K562 (cell line): ENCODE data around the gene GNAL. TPM values are rescaled to one million over a fixed set of nuclear protein-coding genes. Genes with fewer than 3 reads are reported as not detected.

Source experiments
- ATAC-seq: fragments of 200-7000 bp; cut with Tn5 transposase; 3 replicates; pipeline ENCODE4 v1.9.1; 2020; ENCODE audit warnings: moderate library complexity
- BruUV-seq: library from RNA; stranded (reverse); fragments of 400-500 nt; replicated peaks from 2 replicates; lab custom pipeline; 2021; lab: Mats Ljungman, UMichigan
- CTCF ChIA-PET: fragments of 300-600 bp; formaldehyde crosslinking; extraction: SDS; loops from one replicate; lab custom pipeline; 2021; ENCODE audit warnings: low intra/inter-chr PET ratio; lab: Yijun Ruan, JAX
- POLR2A ChIA-PET: fragments of 300-600, 350-650 bp; sonication (Branson Sonifier 250); formaldehyde crosslinking; extraction: SDS; loops from one replicate; lab custom pipeline; 2021; ENCODE audit warnings: antibody characterized with exemption, inconsistent platforms; lab: Yijun Ruan, JAX
- DNase-seq, 4 experiments: peaks; one replicate each; pipeline versions ENCODE4 v3.0.0 to v3.0.0-alpha.2; 2011 to 2018; ENCODE audit warnings: low spot score in 3 of 4, mixed read lengths in 3 of 4; ENCODE audit errors: extremely low read depth in 1 of 4
- FAIRE-seq: peaks from 2 replicates; lab custom pipeline; 2011; peaks lifted over from hg19 to GRCh38; lab: Jason Lieb, UNC
- H2AFZ ChIP-seq: 2 replicates; pipeline ENCODE4 v1.6.0; 2011; ENCODE audit warnings: low read depth, low read length, control low read depth, inconsistent platforms
- H3K27ac ChIP-seq: fragments of 200-600 bp; 3 replicates; pipeline ENCODE4 v1.8.0; 2011; ENCODE audit warnings: low read depth, mild to moderate bottlenecking, control low read depth, inconsistent platforms, low read length, moderate library complexity, mixed read lengths; ENCODE audit errors: extremely low read depth
- H3K27me3 ChIP-seq, 2 experiments: fragments of 300-600 bp in 1 of 2; 2 replicates in 1 of 2; 3 replicates in 1 of 2; pipeline versions ENCODE4 v1.6.0 to v1.8.0; 2011; ENCODE audit warnings: inconsistent platforms in 2 of 2, low read length in 2 of 2, mild to moderate bottlenecking in 1 of 2, mixed read lengths in 1 of 2, moderate library complexity in 1 of 2; ENCODE audit not compliant: control insufficient read depth in 2 of 2, insufficient read depth in 2 of 2
- H3K36me3 ChIP-seq: fragments of 300-600 bp; 3 replicates; pipeline ENCODE4 v1.8.0; 2011; ENCODE audit warnings: mild to moderate bottlenecking, low read length, inconsistent platforms; ENCODE audit not compliant: control insufficient read depth, insufficient read depth
- H3K4me1 ChIP-seq, 2 experiments: fragments of 200-600 bp in 1 of 2; replicated peaks in 1 of 2; 2 replicates in 1 of 2; 3 replicates in 1 of 2; pipeline versions ENCODE4 v1.5.1 to v1.8.0; 2011; ENCODE audit warnings: inconsistent platforms in 2 of 2, low read length in 2 of 2, mild to moderate bottlenecking in 1 of 2, mixed read lengths in 1 of 2, moderate library complexity in 1 of 2; ENCODE audit not compliant: control insufficient read depth in 2 of 2, insufficient read depth in 2 of 2
- H3K4me2 ChIP-seq: 2 replicates; pipeline ENCODE4 v1.6.1; 2011; ENCODE audit warnings: low read length, control low read depth, inconsistent platforms, mixed read lengths; ENCODE audit not compliant: insufficient read depth
- H3K4me3 ChIP-seq: fragments of 200-600 bp; sonication (generic), shearing (Covaris generic); 2 replicates; pipeline ENCODE4 v1.5.1; 2016; ENCODE audit warnings: control low read depth, inconsistent platforms
- H3K79me2 ChIP-seq: fragments of 200-600 bp; 3 replicates; pipeline ENCODE4 v1.8.0; 2011; ENCODE audit warnings: low read length, inconsistent platforms; ENCODE audit not compliant: control insufficient read depth, insufficient read depth
- H3K9ac ChIP-seq, 2 experiments: 2 replicates each; pipeline versions ENCODE4 v1.6.0 to v1.6.1; 2011; ENCODE audit warnings: low read depth in 2 of 2, low read length in 2 of 2, control low read depth in 1 of 2, inconsistent platforms in 1 of 2, mild to moderate bottlenecking in 1 of 2, mixed read lengths in 1 of 2; ENCODE audit not compliant: insufficient read depth in 1 of 2
- H3K9me1 ChIP-seq: one replicate; pipeline ENCODE4 v1.6.0; 2011; ENCODE audit warnings: inconsistent platforms, mild to moderate bottlenecking, low read length, moderate library complexity; ENCODE audit not compliant: control insufficient read depth, insufficient read depth
- H3K9me3 ChIP-seq: replicated peaks from 2 replicates; pipeline ENCODE4 v1.5.1; 2011; ENCODE audit warnings: low read depth, low read length, inconsistent platforms; ENCODE audit not compliant: control insufficient read depth, insufficient read depth
- H4K20me1 ChIP-seq: replicated peaks from 2 replicates; pipeline ENCODE4 v1.6.1; 2011; ENCODE audit warnings: low read length, inconsistent platforms, mixed read lengths; ENCODE audit not compliant: control insufficient read depth, insufficient read depth
- BCL6 ChIP-seq: fragments of 250-450 bp; sonication (Bioruptor Pico); IDR thresholded peaks from 2 replicates; pipeline ENCODE4 v1.4.0; 2020
- KAT2B ChIP-seq: IDR thresholded peaks from one replicate; pipeline ENCODE4 v1.6.1; 2012; ENCODE audit warnings: low read depth, mild to moderate bottlenecking, control low read depth, inconsistent platforms, low read length, moderate library complexity
- RAD21 ChIP-seq, 2 experiments: fragments of 250-450 bp in 1 of 2; fragments of 450-650 bp in 1 of 2; sonication (Bioruptor Pico) in 1 of 2; formaldehyde crosslinking in 1 of 2; IDR thresholded peaks in 1 of 2; conservative IDR thresholded peaks in 1 of 2; 2 replicates each; pipeline versions ENCODE4 v1.4.0 to v1.8.0; 2020 to 2022; ENCODE audit warnings: mild to moderate bottlenecking in 2 of 2, moderate library complexity in 1 of 2
- RFX7 ChIP-seq: fragments of 250-450 bp; sonication (Bioruptor Pico); IDR thresholded peaks from 2 replicates; pipeline ENCODE4 v1.5.1; 2021; ENCODE audit warnings: mild to moderate bottlenecking
- ZC3H8 ChIP-seq: fragments of 450-650 bp; IDR thresholded peaks from 2 replicates; pipeline ENCODE4 v1.6.1; 2017
- ZNF165 ChIP-seq: fragments of 250-450 bp; sonication (Bioruptor Pico); IDR thresholded peaks from 2 replicates; pipeline ENCODE4 v1.4.0; 2020; ENCODE audit warnings: borderline replicate concordance
- ZNF263 ChIP-seq: sonication (generic); formaldehyde crosslinking; IDR thresholded peaks from 2 replicates; pipeline ENCODE4 v1.8.0; 2022; ENCODE audit warnings: mild to moderate bottlenecking, missing genetic modification reagents, borderline replicate concordance
- ZNF408 ChIP-seq: fragments of 250-450 bp; sonication (Bioruptor Pico); IDR thresholded peaks from 2 replicates; pipeline ENCODE4 v1.4.0; 2020; ENCODE audit warnings: low read depth, mild to moderate bottlenecking, moderate library complexity
- ZNF668 ChIP-seq: fragments of 250-450 bp; sonication (Bioruptor Pico); IDR thresholded peaks from 2 replicates; pipeline ENCODE4 v1.8.0; 2022; ENCODE audit warnings: mild to moderate bottlenecking, inconsistent platforms
- WGBS: fragments of 100-300 bp; shearing (Covaris generic); methylation state at CpG from one replicate; pipeline ENCODE4 v1.1.6; 2016; ENCODE audit warnings: low coverage, mixed read lengths; ENCODE audit not compliant: insufficient coverage; ENCODE audit errors: missing lambda C conversion rate; 5-methylcytosine and 5-hydroxymethylcytosine counted together
- in situ Hi-C: fragments of 300-500 bp; cut with MboI; formaldehyde crosslinking; loops from 4 replicates; pipeline ENCODE4 v1.15.0; 2018; ENCODE audit warnings: inconsistent platforms, mixed read lengths
- intact Hi-C: fragments of 100-400 bp; cut with micrococcal nuclease; formaldehyde crosslinking; loops from 2 replicates; pipeline ENCODE4 v1.14.2; 2022
- polyA plus RNA-seq, 8 experiments: library from polyadenylated mRNA; depleted of rRNA in 4 of 8; stranded (reverse) in 5 of 8; unstranded in 3 of 8; fragments of >200 nt; fragmentation: Nextera tagmentation in 2 of 8; fragmentation: Illumina TruSeq in 1 of 8; extraction: Ambion mirVana in 2 of 8; extraction: Trizol in 1 of 8; gene quantifications; 2 replicates each; pipeline versions ENCODE4 v1.2.1 to v1.2.3, GENCODE V29; 2011 to 2014; ENCODE audit warnings: inconsistent platforms in 1 of 8, missing spikeins in 1 of 8
- total RNA-seq, 7 experiments: library from RNA; depleted of rRNA in 6 of 7; stranded (reverse); fragments of >200 nt in 6 of 7; fragmentation: Illumina TruSeq in 2 of 7; extraction: Trizol in 2 of 7; gene quantifications; 2 replicates each; pipeline versions ENCODE4 v1.2.1 to v1.2.3, GENCODE V29; 2011 to 2021; ENCODE audit warnings: low replicate concordance in 1 of 7
- TF ChIP-seq, protein P1 (sequence below): fragments of 250-450 bp; sonication (Bioruptor Pico); IDR thresholded peaks from 2 replicates; pipeline ENCODE4 v1.5.0; 2021

The GNAL gene
- total and polyA plus RNA-seq, 9 of the 15 experiments (the other 6 are each of a cell fraction or from before 2014, with no cell fraction given): under 0.01 to 0.10 (median 0.01) TPM; not detected in 5

DNA sequence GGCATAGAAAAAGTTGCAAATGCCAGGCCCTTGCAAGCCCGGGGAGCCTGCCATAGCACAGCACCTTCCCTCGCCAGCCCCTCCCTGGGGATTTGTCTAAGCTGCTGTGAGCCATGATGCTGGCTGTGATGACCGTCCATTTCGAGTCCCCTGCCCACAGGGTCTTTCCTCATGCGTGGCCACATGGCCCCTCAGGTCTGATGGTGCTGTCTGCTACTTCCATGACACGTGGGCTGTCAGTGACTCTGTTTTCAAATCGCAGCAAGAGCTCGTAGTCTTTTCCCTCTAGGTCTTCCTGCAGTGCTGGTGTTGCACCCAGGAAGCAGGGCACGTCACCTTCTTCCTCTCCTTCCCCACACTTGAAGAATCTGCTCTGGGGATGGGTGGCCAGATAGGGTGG lies 15.5 kb upstream of the GNAL start:
- H4K20me1 ChIP-seq: no peaks in the 10 kb centered on the region
- no peak for ATAC-seq
- peaks cover 23 to 38% of the 10 kb centered on the region in 2 experiments; a peak in 4 of 5 replicates for H3K27me3 ChIP-seq
- no peak for FAIRE-seq
- no peaks in the 10 kb centered on the region for H3K79me2 ChIP-seq
- DNase-seq: no peak
- no peaks in the 10 kb centered on the region for H3K36me3 ChIP-seq
- no peak overlapping the region for H3K4me2 ChIP-seq
- no TSS peak for BruUV-seq
- intact Hi-C loops (no loop called here), in situ Hi-C loops (no loop called here)
- no peak overlapping the region for H3K27ac ChIP-seq
- H2AFZ ChIP-seq: no peak overlapping the region
- TF ChIP-seq RFX7 (CRISPR knock-in tag) (no peak), ZNF263 (no peak), ZNF668 (CRISPR knock-in tag) (no peak), KAT2B (no peak), ZNF165 (no peak), RAD21 (CRISPR knock-in tag; conservative IDR thresholded peaks at IDR 0.05 in 1 of 2, IDR thresholded peaks at IDR 0.05 in 1 of 2) (no peak), ZNF408 (no peak), ZC3H8 (no peak), BCL6 (no peak)
- TF ChIP-seq, protein P1, sequence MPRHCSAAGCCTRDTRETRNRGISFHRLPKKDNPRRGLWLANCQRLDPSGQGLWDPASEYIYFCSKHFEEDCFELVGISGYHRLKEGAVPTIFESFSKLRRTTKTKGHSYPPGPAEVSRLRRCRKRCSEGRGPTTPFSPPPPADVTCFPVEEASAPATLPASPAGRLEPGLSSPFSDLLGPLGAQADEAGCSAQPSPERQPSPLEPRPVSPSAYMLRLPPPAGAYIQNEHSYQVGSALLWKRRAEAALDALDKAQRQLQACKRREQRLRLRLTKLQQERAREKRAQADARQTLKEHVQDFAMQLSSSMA: no peak
- no peaks in the 10 kb centered on the region for H3K9me1 ChIP-seq
- no peak overlapping the region; a peak in 1 of 4 replicates for H3K9ac ChIP-seq
- WGBS: 1% methylated on average over 9 of the region's 9 CpGs
- POLR2A ChIA-PET: interaction anchor here (0.6 kb wide), 1 partner anchor 1619 kb away, joined by 3 read pairs; no protein-coding TSS in a partner anchor
- H3K4me3 ChIP-seq: no peak overlapping the region
- CTCF ChIA-PET: interaction anchor here (0.6 kb wide), 1 partner anchor 187 kb away, joined by 3 read pairs; no protein-coding TSS in a partner anchor
- no peaks in the 10 kb centered on the region for H3K4me1 ChIP-seq
- H3K9me3 ChIP-seq: no peaks in the 10 kb centered on the region
